HG03432 (cell line): ENCODE results near the gene NAA16.

Experiments used
- ATAC-seq: cut with Tn5 transposase; IDR thresholded peaks from one replicate; pipeline ENCODE4 v1.9.1; 2021; ENCODE audit warnings: mild to moderate bottlenecking, moderate library complexity; ENCODE audit not compliant: unreplicated experiment

The NAA16 gene

GRCh38 chr13:41302743-41303142 is 8.3 kb upstream of the NAA16 start:
- ATAC-seq = no peak

DNA sequence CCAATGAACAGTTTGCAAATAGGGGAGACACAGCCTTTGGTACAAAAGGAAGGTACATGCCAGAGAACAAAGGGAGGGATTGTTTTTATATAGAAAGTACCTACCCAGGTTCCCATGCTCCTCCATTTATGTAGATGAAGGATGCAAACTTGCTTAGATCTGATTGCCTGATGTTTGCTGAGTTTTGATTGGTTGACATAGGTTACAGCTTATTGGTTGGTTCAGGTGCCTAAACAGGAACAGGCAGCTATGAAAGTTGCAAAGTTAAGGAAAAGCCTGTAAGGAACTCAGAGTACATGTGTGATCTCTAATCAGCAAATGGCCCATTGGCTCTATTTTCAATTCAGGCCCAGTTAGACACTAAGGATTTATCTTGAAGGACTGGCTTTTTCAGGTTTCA is 6.5 kb upstream of the NAA16 start:
- ATAC-seq = no peak

GRCh38 chr13:41306271-41307145 is 4.6 kb upstream of the NAA16 start:
- ATAC-seq = no peak

- no peak for ATAC-seq
Measured at GRCh38 chr13:41307884-41308640, 3.0 kb upstream of the NAA16 start.

- peak; percentile 59 for ATAC-seq
Measured at GRCh38 chr13:41311406-41312175, 524 bp downstream of the NAA16 start.

- no peak for ATAC-seq
Measured at GRCh38 chr13:41312176-41312500, 1.1 kb downstream of the NAA16 start.

DNA sequence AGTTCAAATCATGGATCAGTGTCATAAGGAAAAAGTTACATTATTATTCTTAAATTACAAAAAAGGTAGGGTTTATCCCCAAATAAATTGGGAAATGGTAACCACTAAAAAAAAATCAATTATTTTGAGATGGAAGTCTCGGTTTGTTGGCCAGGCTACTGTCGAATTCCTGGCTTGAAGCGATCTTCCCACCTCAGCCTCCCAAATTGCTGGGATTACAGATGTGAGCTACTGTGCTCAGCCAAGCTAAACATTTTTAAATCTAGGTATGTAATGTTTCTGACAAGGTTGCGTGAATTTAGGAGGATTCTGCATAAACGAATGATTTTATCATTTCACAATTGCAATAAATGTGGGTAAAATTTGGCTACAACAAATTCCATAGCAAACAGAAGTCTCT is 2.0 kb downstream of the NAA16 start:
- ATAC-seq = no peak

- no peak for ATAC-seq
Measured at GRCh38 chr13:41313659-41314197, 2.7 kb downstream of the NAA16 start.

DNA sequence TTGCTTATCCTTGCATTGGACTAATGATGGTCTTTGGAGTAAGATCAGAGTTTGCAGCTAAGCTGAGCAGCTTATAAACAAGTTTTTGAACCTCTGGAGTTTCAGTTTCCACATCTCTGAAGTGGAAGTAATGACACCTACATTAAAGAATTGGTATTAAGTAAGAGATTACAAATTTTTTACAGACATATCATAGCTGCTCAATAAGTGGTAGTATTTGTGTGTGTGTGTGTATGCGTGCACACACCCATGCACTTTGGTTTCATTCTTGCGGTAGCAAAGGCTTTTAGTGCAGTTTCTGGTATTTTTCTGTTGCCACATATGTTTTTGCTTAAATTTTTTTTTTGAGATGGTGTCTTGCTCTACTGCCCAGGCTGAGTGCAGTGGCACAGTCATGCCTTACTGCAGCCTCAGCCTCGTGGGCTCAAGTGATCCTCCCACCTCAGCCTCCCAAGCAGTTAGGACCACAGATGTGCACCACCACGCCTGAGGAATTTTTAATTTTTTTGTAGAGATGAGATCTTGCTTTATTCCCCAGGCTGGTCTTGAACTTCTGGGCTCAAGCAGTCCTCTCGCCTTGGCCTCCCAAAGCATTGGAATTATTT is 4.5 kb downstream of the NAA16 start:
- ATAC-seq = no peak

DNA sequence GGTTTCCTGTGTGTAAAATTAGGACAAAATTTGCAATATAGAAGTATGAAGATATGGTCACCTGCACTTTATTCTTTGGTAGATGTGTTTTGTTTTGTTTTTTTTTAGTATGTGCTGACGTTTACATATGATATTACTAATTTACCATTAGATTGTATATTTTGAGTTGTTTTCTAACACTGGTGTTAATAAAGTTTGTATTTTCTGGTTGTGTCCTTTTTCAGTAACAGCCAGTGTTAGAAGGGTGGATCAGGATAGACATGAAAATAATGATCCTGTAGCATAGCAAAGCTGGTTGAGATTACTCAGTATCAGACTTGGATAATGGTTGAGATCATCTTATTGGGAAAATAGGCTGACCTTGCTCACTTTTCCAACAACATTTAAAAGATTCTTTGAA is 6.2 kb downstream of the NAA16 start:
- no peak for ATAC-seq

DNA sequence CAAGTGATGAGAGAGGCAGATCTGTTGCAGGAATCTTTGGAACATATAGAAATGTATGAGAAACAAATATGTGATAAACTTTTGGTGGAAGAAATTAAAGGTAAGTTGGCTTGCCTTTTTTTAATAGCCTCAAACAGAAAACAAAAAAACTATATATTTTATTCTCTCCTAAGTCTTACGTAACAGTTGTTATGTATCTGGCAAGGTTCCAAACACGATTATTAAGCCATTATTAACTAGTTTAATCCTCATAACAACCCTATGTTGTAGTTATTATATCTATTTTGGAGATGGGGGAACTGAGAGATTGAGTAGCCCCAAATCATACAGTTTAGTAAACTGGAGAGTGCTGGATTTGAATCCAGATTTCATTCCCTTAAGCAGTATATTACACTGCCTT is 14.7 kb downstream of the NAA16 start:
- no peak for ATAC-seq

- ATAC-seq = no peak
Measured at GRCh38 chr13:41326661-41327060, 15.6 kb downstream of the NAA16 start.

DNA sequence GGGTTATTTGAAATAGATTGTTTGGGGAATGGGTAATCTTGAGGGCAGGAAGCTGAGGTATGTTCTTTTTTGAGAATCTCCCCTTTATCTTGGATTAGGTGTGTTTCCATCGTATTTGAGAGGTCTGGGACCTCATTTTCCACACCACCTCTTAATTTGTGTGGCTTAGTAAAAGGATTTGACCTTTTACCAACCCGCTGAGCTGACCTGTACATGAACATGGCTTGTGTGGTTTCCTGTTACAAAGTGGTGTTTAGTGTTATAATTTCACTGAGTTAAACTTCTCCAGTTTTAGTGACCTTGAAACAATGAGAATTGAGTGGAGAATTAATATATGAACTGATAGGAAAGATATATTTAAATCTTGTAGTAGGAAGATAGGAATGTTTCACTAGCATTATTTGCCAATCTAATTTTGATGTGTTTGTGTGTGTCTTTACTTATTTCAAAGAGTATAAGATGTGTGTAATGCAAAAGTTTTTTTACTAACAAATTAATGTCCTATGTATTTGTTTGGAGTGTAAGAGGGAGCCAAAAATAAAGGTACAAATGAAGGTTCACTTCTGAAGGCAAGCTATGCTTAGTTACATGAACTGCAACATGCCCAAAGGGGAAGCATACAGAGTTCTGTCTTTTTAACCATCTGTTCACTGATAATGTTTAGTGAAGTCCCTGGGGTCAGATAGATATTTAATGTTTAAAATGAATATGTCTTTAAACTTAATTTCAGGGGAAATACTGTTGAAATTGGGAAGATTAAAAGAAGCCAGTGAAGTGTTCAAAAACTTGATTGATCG is 17.1 kb downstream of the NAA16 start:
- ATAC-seq = no peak

- no peak for ATAC-seq
Measured at GRCh38 chr13:41332829-41333228, 21.8 kb downstream of the NAA16 start.

DNA sequence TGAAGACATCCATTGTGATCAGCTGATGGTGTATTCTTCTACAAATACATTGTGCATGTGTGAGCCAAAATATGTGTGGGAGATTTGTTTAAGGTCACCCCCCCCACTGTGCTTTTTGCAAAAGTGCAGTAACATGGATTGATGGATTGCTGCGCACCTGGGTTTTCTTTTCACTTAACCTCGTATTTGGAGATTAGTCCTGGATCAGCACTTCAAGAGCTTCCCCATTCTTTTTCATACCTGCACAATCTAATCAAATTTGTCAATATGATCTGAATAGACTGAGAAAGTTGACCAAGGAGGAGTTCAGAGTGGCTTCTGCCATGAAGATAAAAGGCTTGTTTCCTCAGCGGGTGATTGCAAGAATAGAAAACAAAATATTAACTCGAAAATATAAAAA is 23.7 kb downstream of the NAA16 start:
- no peak for ATAC-seq

DNA sequence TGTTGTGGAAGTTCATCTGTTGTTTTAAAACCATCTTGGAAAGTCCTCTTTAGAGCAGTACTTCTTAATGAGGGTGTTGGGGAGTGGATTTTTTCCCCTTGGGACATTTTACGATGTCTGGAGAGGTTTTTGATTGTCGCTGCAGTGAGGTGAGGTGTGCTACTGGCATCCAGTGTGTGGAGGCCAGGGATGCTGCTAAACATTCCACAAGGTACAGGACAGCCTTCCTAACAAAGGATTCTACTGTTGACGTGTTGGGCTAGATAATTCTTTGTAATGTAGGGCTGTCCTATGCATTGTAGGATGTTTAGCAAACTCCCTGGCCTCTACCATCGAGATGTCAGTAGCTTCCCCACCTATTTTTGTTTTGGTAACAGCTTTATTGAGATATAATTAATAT is 33.3 kb downstream of the NAA16 start:
- no peak for ATAC-seq

- no peak for ATAC-seq
Measured at GRCh38 chr13:41345165-41345913, 34.3 kb downstream of the NAA16 start.

DNA sequence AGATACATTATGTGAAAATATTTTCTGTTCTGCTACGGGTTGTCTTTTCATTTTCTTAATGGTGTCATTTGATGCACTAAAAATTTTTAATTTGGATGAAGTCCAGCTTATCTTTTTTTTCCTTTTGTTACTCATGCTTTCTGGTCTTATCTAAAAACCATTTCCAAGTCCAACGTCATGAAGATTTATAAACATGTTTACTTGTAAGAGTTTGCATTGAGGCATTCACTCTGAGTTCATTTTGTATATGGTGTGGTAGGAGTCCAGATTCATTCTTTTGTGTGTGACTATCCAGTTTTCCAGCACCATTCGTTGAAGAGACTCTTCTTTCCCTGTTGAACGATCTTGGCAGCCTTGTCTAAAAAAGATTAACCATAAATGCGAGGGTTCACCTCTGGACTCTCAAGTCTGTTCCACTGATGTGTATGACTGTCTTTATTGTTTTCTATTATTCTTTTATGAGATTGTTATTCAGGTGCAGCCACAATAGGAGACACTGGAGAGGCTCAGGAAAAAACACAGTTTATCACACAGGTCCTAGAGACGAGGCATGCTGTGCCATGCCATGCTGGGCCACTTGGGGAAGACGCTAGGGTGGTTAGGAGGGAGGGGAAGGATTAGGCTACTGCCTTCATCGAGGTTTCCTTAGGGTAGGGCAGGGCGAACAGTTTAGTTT is 35.0 kb downstream of the NAA16 start:
- ATAC-seq = no peak
